ENCODE data around the gene TTLL1. TPM values are rescaled to one million over a fixed set of nuclear protein-coding genes. Genes with fewer than 3 reads are reported as not detected.
"Not testable (repeated sequence)": the region's sequence is repeated elsewhere in the genome, so short reads cannot be mapped to it uniquely, and the experiment has no call there.

TTLL1 gene
- polyA plus RNA-seq, 1 experiment, result 22.1 TPM

DNA sequence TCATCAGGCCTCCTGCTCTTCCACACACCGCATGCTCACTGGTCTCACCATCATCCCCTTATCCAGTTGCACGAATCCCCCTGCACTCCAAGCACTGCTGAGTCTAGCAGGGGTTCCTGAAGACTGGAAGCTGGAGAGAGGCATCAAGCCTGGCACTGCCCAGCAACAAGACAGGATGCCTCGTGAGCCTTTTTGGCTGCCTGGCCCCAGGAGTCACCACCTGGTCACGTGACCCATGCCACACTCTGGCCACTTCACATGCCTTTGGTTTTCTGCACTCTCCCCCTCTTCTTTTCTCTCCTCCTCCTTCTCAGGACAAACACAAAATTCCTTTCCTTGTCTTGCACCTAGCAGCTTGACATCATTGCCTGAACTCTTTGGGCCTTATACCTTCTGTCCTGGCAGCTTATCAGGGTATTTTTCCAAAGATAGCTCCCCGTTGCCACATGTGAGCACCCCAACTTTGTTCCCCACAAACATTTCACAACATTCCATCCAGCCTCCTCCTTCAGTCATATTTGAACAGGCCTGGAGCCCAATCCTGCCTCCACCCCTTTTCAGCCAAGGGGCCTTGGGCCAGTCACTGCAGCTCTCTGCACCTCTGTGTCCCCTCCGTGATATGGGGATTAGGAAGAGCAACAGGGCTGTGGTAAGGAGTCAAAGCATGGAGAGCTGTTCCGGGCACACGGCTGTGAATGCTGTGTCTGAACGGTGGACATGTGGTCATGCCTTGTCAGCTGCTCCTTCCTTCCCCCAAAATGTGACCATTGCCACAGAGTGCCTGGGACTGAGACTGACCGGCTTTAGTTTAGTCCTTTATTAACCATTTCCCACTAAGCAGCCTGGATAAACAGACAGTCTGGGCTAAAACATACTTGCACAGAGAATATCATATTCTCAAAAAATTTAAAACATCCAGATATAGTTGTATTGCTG, 71.4 kb downstream of the TTLL1 start:
- ChIA-PET POLR2A (no interaction called here), CTCF (interaction anchor here (0.7 to 1.0 kb wide), 3 partner anchors 16 to 80 kb away, joined by 3 to 4 read pairs (median 3); no protein-coding TSS in a partner anchor)
- H3K36me3 ChIP-seq (ENCODE audit: control insufficient read depth, insufficient read depth, low read length), result no peaks in the 10 kb centered on the region
- TF ChIP-seq, protein P1, sequence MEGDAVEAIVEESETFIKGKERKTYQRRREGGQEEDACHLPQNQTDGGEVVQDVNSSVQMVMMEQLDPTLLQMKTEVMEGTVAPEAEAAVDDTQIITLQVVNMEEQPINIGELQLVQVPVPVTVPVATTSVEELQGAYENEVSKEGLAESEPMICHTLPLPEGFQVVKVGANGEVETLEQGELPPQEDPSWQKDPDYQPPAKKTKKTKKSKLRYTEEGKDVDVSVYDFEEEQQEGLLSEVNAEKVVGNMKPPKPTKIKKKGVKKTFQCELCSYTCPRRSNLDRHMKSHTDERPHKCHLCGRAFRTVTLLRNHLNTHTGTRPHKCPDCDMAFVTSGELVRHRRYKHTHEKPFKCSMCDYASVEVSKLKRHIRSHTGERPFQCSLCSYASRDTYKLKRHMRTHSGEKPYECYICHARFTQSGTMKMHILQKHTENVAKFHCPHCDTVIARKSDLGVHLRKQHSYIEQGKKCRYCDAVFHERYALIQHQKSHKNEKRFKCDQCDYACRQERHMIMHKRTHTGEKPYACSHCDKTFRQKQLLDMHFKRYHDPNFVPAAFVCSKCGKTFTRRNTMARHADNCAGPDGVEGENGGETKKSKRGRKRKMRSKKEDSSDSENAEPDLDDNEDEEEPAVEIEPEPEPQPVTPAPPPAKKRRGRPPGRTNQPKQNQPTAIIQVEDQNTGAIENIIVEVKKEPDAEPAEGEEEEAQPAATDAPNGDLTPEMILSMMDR (IDR thresholded peaks at IDR 0.05; ENCODE audit: insufficient read depth, low read depth, low read length), result no peak
- H3K27me3 ChIP-seq (ENCODE audit: control insufficient read depth, insufficient read depth, low read length), result no peaks in the 10 kb centered on the region
- H3K4me3 ChIP-seq (ENCODE audit: low read depth, low read length), result no peak overlapping the region
- no peak for DNase-seq (ENCODE audit: low read depth)

DNA sequence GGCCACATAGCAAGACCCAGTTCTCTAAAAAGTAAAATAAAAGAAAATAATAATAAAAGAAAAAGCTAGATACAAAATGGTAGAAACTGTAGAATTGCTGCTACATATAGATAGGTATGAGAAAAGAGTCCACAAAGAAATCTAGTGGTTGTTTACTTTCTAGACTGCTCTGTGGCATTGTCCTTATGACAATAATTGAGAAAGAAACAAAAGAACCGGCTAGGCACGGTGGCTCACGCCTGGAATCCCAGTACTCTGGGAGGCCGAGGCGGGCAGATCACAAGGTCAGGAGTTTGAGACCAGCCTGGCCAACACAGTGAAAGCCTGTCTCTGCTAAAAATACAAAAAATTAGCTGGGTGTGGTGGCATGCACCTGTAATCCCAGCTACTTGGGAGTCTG, 73.0 kb downstream of the TTLL1 start:
- POLR2A ChIA-PET; H3K27me3 ChIP-seq (ENCODE audit: control insufficient read depth, insufficient read depth, low read length): not testable (repeated sequence)
- CTCF ChIA-PET, result interaction anchor here (2.6 kb wide), 1 partner anchor 18 kb away, joined by 10 read pairs; no protein-coding TSS in a partner anchor

DNA sequence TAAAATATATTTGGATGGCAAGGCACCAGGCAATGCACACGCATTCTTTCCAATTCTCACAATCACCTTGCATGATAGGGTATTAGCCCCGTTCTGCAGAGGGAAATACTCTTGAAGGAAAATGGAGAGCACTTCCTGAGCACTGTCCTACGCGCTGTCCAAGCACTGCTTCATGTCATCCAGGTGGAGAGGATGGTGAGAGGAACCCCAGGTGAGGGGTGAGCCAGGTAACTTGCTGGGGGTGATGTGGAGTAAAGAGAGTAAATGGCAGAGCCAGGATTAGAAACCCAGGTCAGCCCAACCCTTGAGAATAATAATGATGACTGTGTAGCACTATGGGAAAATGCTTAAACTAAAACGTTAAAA, 73.5 kb downstream of the TTLL1 start:
- CTCF ChIA-PET, result interaction anchor here (1.0 to 2.6 kb wide), 3 partner anchors 11 to 18 kb away, joined by 3 to 10 read pairs (median 3); no protein-coding TSS in a partner anchor
- Histone ChIP-seq H3K36me3 (ENCODE audit: control insufficient read depth, insufficient read depth, low read length) (no peaks in the 10 kb centered on the region), H3K4me3 (ENCODE audit: low read depth, low read length) (peak overlapping the region; percentile 59), H3K27me3 (ENCODE audit: control insufficient read depth, insufficient read depth, low read length) (no peaks in the 10 kb centered on the region)
- TF ChIP-seq, protein P1 (IDR thresholded peaks at IDR 0.05; ENCODE audit: insufficient read depth, low read depth, low read length), result no peak
- no peak for DNase-seq (ENCODE audit: low read depth)
- POLR2A ChIA-PET, result interaction anchor here (0.6 to 0.8 kb wide), 5 partner anchors 12 to 316 kb away, joined by 7 to 16 read pairs (median 13); no protein-coding TSS in a partner anchor

More for the DNA sequence above, 73.0 kb downstream of the TTLL1 start:
- H3K36me3 ChIP-seq (ENCODE audit: control insufficient read depth, insufficient read depth, low read length); H3K4me3 ChIP-seq (ENCODE audit: low read depth, low read length); DNase-seq (ENCODE audit: low read depth): not testable (repeated sequence)

DNA sequence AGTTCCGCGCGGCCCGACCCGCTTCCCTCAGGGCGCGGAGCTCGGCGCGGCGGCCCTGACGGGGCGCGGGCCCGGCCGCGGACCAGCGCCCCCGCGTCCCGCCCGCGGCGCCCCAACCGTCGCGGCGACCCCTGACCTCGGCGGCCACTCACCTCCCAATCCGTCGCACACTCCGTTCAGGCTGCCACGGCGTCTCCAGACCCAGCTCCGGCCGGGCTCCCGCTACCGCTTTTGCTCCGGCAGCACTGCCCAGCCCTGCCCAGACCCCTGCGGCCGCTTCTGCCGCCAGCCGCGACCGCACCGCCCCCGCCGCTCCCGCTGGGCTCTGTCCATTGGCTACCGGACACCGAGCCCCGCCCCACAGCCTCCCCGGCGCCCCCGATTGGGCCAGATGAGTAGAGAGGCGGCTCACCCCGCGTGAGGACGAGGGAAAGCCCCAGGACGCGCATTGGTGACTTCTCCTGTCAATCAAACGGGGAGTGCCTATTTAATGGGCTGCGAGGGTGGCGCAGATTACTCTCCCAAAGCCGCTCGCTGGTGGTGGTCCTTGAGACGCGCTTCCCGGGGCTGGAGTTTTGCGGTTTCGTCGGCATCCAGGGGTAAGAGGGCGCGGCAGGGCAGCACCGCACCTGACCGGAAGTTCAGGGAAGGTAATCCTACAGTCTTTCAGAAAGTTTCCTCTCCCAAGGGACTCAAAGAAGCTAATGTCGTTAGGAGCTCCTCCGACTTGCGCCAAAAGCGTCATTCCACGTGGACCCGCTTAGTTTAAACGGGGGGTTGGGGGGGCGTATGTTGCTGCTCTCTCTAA, 74.1 kb downstream of the TTLL1 start, which contains the start of gene PACSIN2:
TSS of gene PACSIN2 (minus strand) at position 281 of the 808 bp plus-strand sequence. CDS start 103,069 bp downstream, outside the sequence.
- peak within 1 kb of the TSS; percentile 59 for H3K4me3 ChIP-seq (ENCODE audit: low read depth, low read length)
- CTCF ChIA-PET, result interaction anchor here (0.7 to 2.6 kb wide), 6 partner anchors 10 to 148 kb away, joined by 3 to 10 read pairs (median 3); no protein-coding TSS in a partner anchor
- TF ChIP-seq, protein P1 (IDR thresholded peaks at IDR 0.05; ENCODE audit: insufficient read depth, low read depth, low read length), result no peak
- POLR2A ChIA-PET, result interaction anchor here (0.6 to 1.3 kb wide), 6 partner anchors 11 to 315 kb away, joined by 4 to 16 read pairs (median 12); no protein-coding TSS in a partner anchor
- DNase-seq (ENCODE audit: low read depth), result peak; percentile 74
- H3K36me3 ChIP-seq (ENCODE audit: control insufficient read depth, insufficient read depth, low read length), result no peaks in the 10 kb centered on the region
- no peaks in the 10 kb centered on the region for H3K27me3 ChIP-seq (ENCODE audit: control insufficient read depth, insufficient read depth, low read length)

DNA sequence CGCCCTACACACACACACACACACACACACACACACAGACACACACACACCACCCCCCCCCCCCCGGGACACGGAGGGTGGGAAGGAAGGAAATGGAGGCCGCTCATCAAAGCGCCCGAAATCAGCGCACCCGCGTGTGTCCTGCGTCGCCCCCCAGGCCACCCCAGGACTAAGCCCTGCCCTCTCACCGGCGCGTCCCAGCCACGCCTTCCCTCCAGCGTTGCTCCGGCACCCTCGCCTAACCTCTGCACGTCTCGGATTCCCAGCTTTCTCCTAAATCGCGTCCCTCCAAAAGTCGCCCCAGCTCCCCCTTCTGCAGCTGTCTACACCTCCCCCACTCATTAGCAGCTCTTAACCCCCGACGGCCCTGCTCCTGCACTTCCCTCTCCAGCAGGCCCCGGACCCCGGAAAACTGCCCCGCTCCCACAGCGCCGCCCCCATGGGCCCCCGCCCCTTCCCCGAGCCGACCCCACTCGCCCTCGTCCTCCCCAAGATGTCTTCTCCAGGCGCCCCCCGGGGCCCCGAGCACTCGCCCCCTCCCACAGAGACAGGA, 74.8 kb downstream of the TTLL1 start:
- CTCF ChIA-PET, result interaction anchor here (0.7 to 2.6 kb wide), 4 partner anchors 10 to 147 kb away, joined by 3 to 10 read pairs (median 4); no protein-coding TSS in a partner anchor

More for the DNA sequence above, 74.8 kb downstream of the TTLL1 start:
- POLR2A ChIA-PET, result interaction anchor here (1.3 kb wide), 1 partner anchor 19 kb away, joined by 4 read pairs; no protein-coding TSS in a partner anchor
- H3K4me3 ChIP-seq (ENCODE audit: low read depth, low read length), result peak overlapping the region; percentile 55
- TF ChIP-seq, protein P1 (IDR thresholded peaks at IDR 0.05; ENCODE audit: insufficient read depth, low read depth, low read length), result no peak
- no peaks in the 10 kb centered on the region for H3K27me3 ChIP-seq (ENCODE audit: control insufficient read depth, insufficient read depth, low read length)
- no peak for DNase-seq (ENCODE audit: low read depth)
- H3K36me3 ChIP-seq (ENCODE audit: control insufficient read depth, insufficient read depth, low read length), result no peaks in the 10 kb centered on the region

Data from BJ (cell line).